ENCODE measurements around the gene TRABD.

DNA sequence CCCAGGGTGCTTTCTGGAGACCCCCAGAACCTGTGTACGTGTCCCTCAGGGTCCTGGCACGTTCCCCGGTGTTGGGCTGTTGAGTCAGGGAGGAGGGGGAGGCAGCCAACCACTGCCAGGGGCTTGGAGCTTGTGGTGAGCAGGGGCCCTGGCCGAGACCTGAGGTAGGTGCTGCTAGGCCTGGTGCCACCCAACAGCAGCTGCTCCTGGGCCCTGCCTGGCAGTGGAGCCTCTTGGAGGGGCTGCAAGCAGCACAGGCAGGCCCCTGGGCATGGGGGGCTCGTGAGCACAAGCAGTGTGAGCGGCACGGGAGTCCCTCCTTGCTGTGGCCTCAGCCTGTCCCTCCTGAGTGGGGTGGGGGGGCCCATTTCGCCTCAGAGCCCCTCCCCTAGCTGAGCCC is 7.9 kb downstream of the TRABD start:
- TF ChIP-seq, protein P1, sequence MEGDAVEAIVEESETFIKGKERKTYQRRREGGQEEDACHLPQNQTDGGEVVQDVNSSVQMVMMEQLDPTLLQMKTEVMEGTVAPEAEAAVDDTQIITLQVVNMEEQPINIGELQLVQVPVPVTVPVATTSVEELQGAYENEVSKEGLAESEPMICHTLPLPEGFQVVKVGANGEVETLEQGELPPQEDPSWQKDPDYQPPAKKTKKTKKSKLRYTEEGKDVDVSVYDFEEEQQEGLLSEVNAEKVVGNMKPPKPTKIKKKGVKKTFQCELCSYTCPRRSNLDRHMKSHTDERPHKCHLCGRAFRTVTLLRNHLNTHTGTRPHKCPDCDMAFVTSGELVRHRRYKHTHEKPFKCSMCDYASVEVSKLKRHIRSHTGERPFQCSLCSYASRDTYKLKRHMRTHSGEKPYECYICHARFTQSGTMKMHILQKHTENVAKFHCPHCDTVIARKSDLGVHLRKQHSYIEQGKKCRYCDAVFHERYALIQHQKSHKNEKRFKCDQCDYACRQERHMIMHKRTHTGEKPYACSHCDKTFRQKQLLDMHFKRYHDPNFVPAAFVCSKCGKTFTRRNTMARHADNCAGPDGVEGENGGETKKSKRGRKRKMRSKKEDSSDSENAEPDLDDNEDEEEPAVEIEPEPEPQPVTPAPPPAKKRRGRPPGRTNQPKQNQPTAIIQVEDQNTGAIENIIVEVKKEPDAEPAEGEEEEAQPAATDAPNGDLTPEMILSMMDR (IDR thresholded peaks at IDR 0.05; ENCODE audit: borderline replicate concordance, extremely low read depth, low read length, poor library complexity, severe bottlenecking) = no peak
- no peak for TF ChIP-seq EZH2 (IDR thresholded peaks at IDR 0.05; ENCODE audit: borderline replicate concordance, low read depth, low read length, severe bottlenecking)
